IMR-90 (cell line): ENCODE measurements around the gene AP1S1. TPM values are rescaled to one million over a fixed set of nuclear protein-coding genes. Genes with fewer than 3 reads are reported as not detected.

Experiments
- ATAC-seq: fragments of 200-7000 bp; cut with Tn5 transposase; 2 replicates; pipeline ENCODE4 v1.9.1; 2020; ENCODE audit warnings: low read depth, mild to moderate bottlenecking, moderate library complexity
- BruUV-seq: library from RNA; stranded (reverse); fragments of 400-500 nt; replicated peaks from 2 replicates; lab custom pipeline; 2021; lab: Mats Ljungman, UMichigan
- CTCF ChIA-PET: fragments of 300-600 bp; formaldehyde crosslinking; extraction: SDS; loops from one replicate; lab custom pipeline; 2021; ENCODE audit warnings: antibody characterized with exemption; lab: Yijun Ruan, JAX
- POLR2A ChIA-PET: fragments of 300-600 bp; sonication (Branson Sonifier 250); formaldehyde crosslinking; loops from one replicate; lab custom pipeline; 2022; ENCODE audit warnings: antibody characterized with exemption; ENCODE audit not compliant: unreplicated experiment; lab: Charles Lee
- DNase-seq: peaks from one replicate; pipeline ENCODE4 v3.0.0; 2013
- H2AFZ ChIP-seq: replicated peaks from 2 replicates; pipeline ENCODE3; 2013; ENCODE audit warnings: low read length, mild to moderate bottlenecking; ENCODE audit not compliant: poor library complexity
- H2AK5ac ChIP-seq: 2 replicates; pipeline ENCODE4 v1.6.1; 2013; ENCODE audit warnings: low read depth, low read length, inconsistent platforms
- H2AK9ac ChIP-seq: replicated peaks from 2 replicates; pipeline ENCODE3; 2013; ENCODE audit warnings: mild to moderate bottlenecking, low read depth, low read length, moderate library complexity; ENCODE audit not compliant: poor library complexity
- H2BK120ac ChIP-seq: 2 replicates; pipeline ENCODE4 v1.6.1; 2013; ENCODE audit warnings: low read depth, low read length, inconsistent platforms
- H2BK15ac ChIP-seq: 3 replicates; pipeline ENCODE4 v1.6.1; 2013; ENCODE audit warnings: low read depth, low read length, inconsistent platforms
- H2BK20ac ChIP-seq: 2 replicates; pipeline ENCODE4 v1.6.1; 2013; ENCODE audit warnings: low read depth, mild to moderate bottlenecking, inconsistent platforms, low read length, moderate library complexity
- H2BK5ac ChIP-seq: 2 replicates; pipeline ENCODE4 v1.6.1; 2013; ENCODE audit warnings: mild to moderate bottlenecking, low read depth, low read length, inconsistent platforms; ENCODE audit not compliant: poor library complexity, severe bottlenecking
- H3K14ac ChIP-seq: replicated peaks from 2 replicates; pipeline ENCODE4 v1.6.1; 2013; ENCODE audit warnings: low read depth, low read length, inconsistent platforms
- H3K18ac ChIP-seq: 2 replicates; pipeline ENCODE4 v1.6.1; 2013; ENCODE audit warnings: low read depth, low read length, control low read depth
- H3K23ac ChIP-seq: 2 replicates; pipeline ENCODE4 v1.6.1; 2013; ENCODE audit warnings: low read depth, low read length, inconsistent platforms
- H3K27ac ChIP-seq: 2 replicates; pipeline ENCODE4 v1.5.1; 2013; ENCODE audit warnings: mild to moderate bottlenecking, control low read depth, low read length; ENCODE audit not compliant: insufficient read depth
- H3K27me3 ChIP-seq: 2 replicates; pipeline ENCODE4 v1.6.1; 2013; ENCODE audit warnings: low read length; ENCODE audit not compliant: control insufficient read depth, insufficient read depth
- H3K36me3 ChIP-seq: 2 replicates; pipeline ENCODE4 v1.6.1; 2013; ENCODE audit warnings: low read length, mixed read lengths; ENCODE audit not compliant: control insufficient read depth, insufficient read depth
- H3K4ac ChIP-seq: 2 replicates; pipeline ENCODE4 v1.6.1; 2013; ENCODE audit warnings: low read depth, low read length, inconsistent platforms
- H3K4me1 ChIP-seq: 2 replicates; pipeline ENCODE4 v1.6.1; 2013; ENCODE audit warnings: low read length, mixed read lengths; ENCODE audit not compliant: control insufficient read depth, insufficient read depth
- H3K4me2 ChIP-seq: 2 replicates; pipeline ENCODE4 v1.6.1; 2013; ENCODE audit warnings: low read depth, mild to moderate bottlenecking, control low read depth, low read length, moderate library complexity
- H3K4me3 ChIP-seq: 2 replicates; pipeline ENCODE4 v1.5.1; 2013; ENCODE audit warnings: low read depth, mild to moderate bottlenecking, control low read depth, low read length, moderate library complexity; ENCODE audit not compliant: insufficient read depth
- H3K56ac ChIP-seq: 2 replicates; pipeline ENCODE4 v1.6.1; 2013; ENCODE audit warnings: low read length, inconsistent platforms; ENCODE audit not compliant: insufficient read depth; ENCODE audit errors: extremely low read depth
- H3K79me1 ChIP-seq, 2 experiments: 2 replicates each; pipeline ENCODE4 v1.6.1; 2013; ENCODE audit warnings: low read length in 2 of 2, inconsistent platforms in 1 of 2, low read depth in 1 of 2
- H3K9ac ChIP-seq: 2 replicates; pipeline ENCODE4 v1.6.1; 2013; ENCODE audit warnings: low read depth, low read length, control low read depth
- H3K9me1 ChIP-seq: 2 replicates; pipeline ENCODE4 v1.6.1; 2013; ENCODE audit warnings: low read length, inconsistent platforms; ENCODE audit not compliant: insufficient read depth
- H3K9me3 ChIP-seq: 2 replicates; pipeline ENCODE4 v1.6.1; 2013; ENCODE audit warnings: low read length; ENCODE audit not compliant: control insufficient read depth, insufficient read depth
- H4K20me1 ChIP-seq: 2 replicates; pipeline ENCODE4 v1.6.1; 2013; ENCODE audit warnings: low read length, inconsistent platforms; ENCODE audit not compliant: insufficient read depth
- H4K5ac ChIP-seq: 2 replicates; pipeline ENCODE4 v1.6.1; 2013; ENCODE audit warnings: mild to moderate bottlenecking, low read depth, low read length, control low read depth
- H4K8ac ChIP-seq, 2 experiments: 2 replicates each; pipeline ENCODE4 v1.6.1; 2013; ENCODE audit warnings: low read depth in 2 of 2, low read length in 2 of 2, control low read depth in 1 of 2, inconsistent platforms in 1 of 2
- H4K91ac ChIP-seq: 2 replicates; pipeline ENCODE4 v1.6.1; 2013; ENCODE audit warnings: low read depth, low read length, inconsistent platforms; ENCODE audit not compliant: insufficient read depth
- CEBPB ChIP-seq: IDR thresholded peaks from 2 replicates; pipeline ENCODE4 v1.6.1; 2012; ENCODE audit warnings: low read depth, low read length, improper control_type of control experiment
- MAZ ChIP-seq: IDR thresholded peaks from 2 replicates; pipeline ENCODE4 v1.6.1; 2012; ENCODE audit warnings: low read depth, mild to moderate bottlenecking, low read length, improper control_type of control experiment, moderate library complexity, borderline replicate concordance
- SMC3 ChIP-seq: fragments of 150-350 bp; IDR thresholded peaks from 2 replicates; pipeline ENCODE4 v1.6.1; 2016; ENCODE audit warnings: low read depth, mild to moderate bottlenecking, antibody characterized with exemption, low read length, moderate library complexity
- WGBS, 2 experiments: methylation state at CpG; one replicate each; pipeline versions ENCODE4 v1.1.5 to v1.1.7; 2013; ENCODE audit warnings: missing lambda C conversion rate in 2 of 2; ENCODE audit not compliant: insufficient read length in 1 of 2; ENCODE audit errors: extremely low coverage in 2 of 2; 5-methylcytosine and 5-hydroxymethylcytosine counted together
- dilution Hi-C: fragments of 300-500 bp; cut with HindIII; formaldehyde crosslinking; loops from one replicate; pipeline ENCODE4 v1.14.3; 2018; ENCODE audit warnings: low sequenced_read_pairs; ENCODE audit not compliant: unreplicated experiment
- in situ Hi-C: fragments of 300-500 bp; cut with MboI; formaldehyde crosslinking; loops from 3 replicates; pipeline ENCODE4 v1.14.3; 2019; ENCODE audit warnings: low sequenced_read_pairs, inconsistent platforms, mixed read lengths
- intact Hi-C: fragments of 100-400 bp; cut with micrococcal nuclease; formaldehyde crosslinking; loops from 2 replicates; pipeline ENCODE4 v1.10.0; 2022
- polyA plus RNA-seq, 3 experiments: library from polyadenylated mRNA; depleted of rRNA; stranded (reverse); fragments of >200 nt; gene quantifications; 2 replicates each; pipeline ENCODE4 v1.2.3, GENCODE V29; 2012; ENCODE audit warnings: low replicate concordance in 1 of 3
- total RNA-seq: library from RNA; depleted of rRNA; stranded (reverse); fragments of >200 nt; gene quantifications from 2 replicates; pipeline ENCODE4 v1.2.3, GENCODE V29; 2012
- TF ChIP-seq, protein P1 (sequence below): conservative IDR thresholded peaks from 2 replicates; pipeline ENCODE4 v1.5.1; 2012; ENCODE audit warnings: mild to moderate bottlenecking, low read depth, low read length, improper control_type of control experiment

Gene AP1S1
- total and polyA plus RNA-seq, 2 of the 4 experiments (the other 2 are of a cell fraction), result 187 to 295 TPM

- POLR2A ChIA-PET, result no interaction called here
These were observed 18.0 kb downstream of the AP1S1 start for GRCh38 chr7:101172005-101172853.

More at GRCh38 chr7:101172005-101172853, 18.0 kb downstream of the AP1S1 start:
- Histone ChIP-seq H4K8ac (no peak overlapping the region), H4K20me1 (no peaks in the 10 kb centered on the region; the same call in 1 of the 2 replicates), H2AFZ (peak overlapping the region; percentile 72), H2BK120ac (no peak overlapping the region), H3K23ac (no peak overlapping the region; the same call in 1 of the 2 replicates), H3K9ac (no peak overlapping the region), H3K79me1 (peaks cover 0 to 3% of the 10 kb centered on the region in 2 experiments; a peak in 1 of 4 replicates), H3K9me1 (peaks cover 14% of the 10 kb centered on the region), H2BK15ac (no peak overlapping the region), H2AK9ac (peak overlapping the region; percentile 55), H3K27me3 (peaks cover 80% of the 10 kb centered on the region), H3K56ac (no peak overlapping the region), H3K36me3 (no peaks in the 10 kb centered on the region), H3K14ac (no peak overlapping the region), H3K18ac (no peak overlapping the region), H3K9me3 (peaks cover 2% of the 10 kb centered on the region; the same call in 1 of the 2 replicates), H2AK5ac (no peak overlapping the region; the same call in 1 of the 2 replicates), H2BK20ac (no peak overlapping the region), H3K4me2 (peak overlapping the region; percentile 51; the same call in 1 of the 2 replicates), H4K91ac (no peak overlapping the region), H4K5ac (no peak overlapping the region), H3K27ac (no peak overlapping the region), H2BK5ac (no peak overlapping the region), H3K4me1 (peaks cover 14% of the 10 kb centered on the region), H3K4me3 (no peak overlapping the region), H3K4ac (no peak overlapping the region)
- TF ChIP-seq, protein P1, sequence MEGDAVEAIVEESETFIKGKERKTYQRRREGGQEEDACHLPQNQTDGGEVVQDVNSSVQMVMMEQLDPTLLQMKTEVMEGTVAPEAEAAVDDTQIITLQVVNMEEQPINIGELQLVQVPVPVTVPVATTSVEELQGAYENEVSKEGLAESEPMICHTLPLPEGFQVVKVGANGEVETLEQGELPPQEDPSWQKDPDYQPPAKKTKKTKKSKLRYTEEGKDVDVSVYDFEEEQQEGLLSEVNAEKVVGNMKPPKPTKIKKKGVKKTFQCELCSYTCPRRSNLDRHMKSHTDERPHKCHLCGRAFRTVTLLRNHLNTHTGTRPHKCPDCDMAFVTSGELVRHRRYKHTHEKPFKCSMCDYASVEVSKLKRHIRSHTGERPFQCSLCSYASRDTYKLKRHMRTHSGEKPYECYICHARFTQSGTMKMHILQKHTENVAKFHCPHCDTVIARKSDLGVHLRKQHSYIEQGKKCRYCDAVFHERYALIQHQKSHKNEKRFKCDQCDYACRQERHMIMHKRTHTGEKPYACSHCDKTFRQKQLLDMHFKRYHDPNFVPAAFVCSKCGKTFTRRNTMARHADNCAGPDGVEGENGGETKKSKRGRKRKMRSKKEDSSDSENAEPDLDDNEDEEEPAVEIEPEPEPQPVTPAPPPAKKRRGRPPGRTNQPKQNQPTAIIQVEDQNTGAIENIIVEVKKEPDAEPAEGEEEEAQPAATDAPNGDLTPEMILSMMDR, result no peak
- TF ChIP-seq SMC3 (no peak), MAZ (no peak), CEBPB (no peak)
- dilution Hi-C loops, result no loop called here
- WGBS, 2 experiments, result 1% methylated on average over 39 of the region's 79 CpGs; no CpG with 5 or more reads in 1 of the 2 experiments
- in situ Hi-C loops, result no loop called here
- DNase-seq (no peak), ATAC-seq (no peak)
- intact Hi-C loops, result no loop called here
- CTCF ChIA-PET, result interaction anchor here (0.6 to 0.7 kb wide), 2 partner anchors 20 to 120 kb away, joined by 3 read pairs; no protein-coding TSS in a partner anchor
- BruUV-seq, result no TSS peak
